A549 (cell line): ENCODE results near the gene SRRM4. TPM values are rescaled to one million over a fixed set of nuclear protein-coding genes. Genes with fewer than 3 reads are reported as not detected.
"Not testable (repeated sequence)": the region's sequence is repeated elsewhere in the genome, so short reads cannot be mapped to it uniquely, and the experiment has no call there.

Experiments
- ATAC-seq, 2 experiments: fragments of 200-7000 bp in 1 of 2; fragments of >200 bp in 1 of 2; cut with Nextera tagmentation in 1 of 2; cut with Tn5 transposase in 1 of 2; 3 replicates each; pipeline versions ENCODE4 v1.8.0 to v1.9.1; 2018 to 2020; ENCODE audit warnings: mild to moderate bottlenecking in 1 of 2, moderate library complexity in 1 of 2
- CTCF ChIA-PET: fragments of 300-600 bp; sonication (Branson Sonifier 250); formaldehyde crosslinking; extraction: SDS; loops from one replicate; lab custom pipeline; 2021; ENCODE audit warnings: antibody characterized with exemption, inconsistent platforms; lab: Yijun Ruan, JAX
- POLR2A ChIA-PET: fragments of 350-600 bp; formaldehyde crosslinking; extraction: SDS; loops from one replicate; lab custom pipeline; 2021; ENCODE audit warnings: antibody characterized with exemption, inconsistent platforms; lab: Yijun Ruan, JAX
- DNase-seq, 2 experiments: peaks; one replicate each; pipeline versions ENCODE4 v3.0.0 to v3.0.0-alpha.2; 2011 to 2016; ENCODE audit warnings: low read depth in 1 of 2, low spot score in 1 of 2
- FAIRE-seq: peaks from 2 replicates; lab custom pipeline; 2011; peaks lifted over from hg19 to GRCh38; lab: Jason Lieb, UNC
- H3K27ac ChIP-seq, 2 experiments: fragments of >200 bp; sonication (Bioruptor Twin); formaldehyde crosslinking; 3 replicates each; pipeline ENCODE4 v1.5.1; 2016 to 2017
- H3K4me1 ChIP-seq: fragments of >200 bp; sonication (Bioruptor Twin); formaldehyde crosslinking; 3 replicates; pipeline ENCODE4 v1.6.1; 2016
- H3K4me2 ChIP-seq: fragments of >200 bp; sonication (Bioruptor Twin); formaldehyde crosslinking; 3 replicates; pipeline ENCODE4 v1.6.1; 2016
- H3K4me3 ChIP-seq: fragments of >200 bp; sonication (Bioruptor Twin); formaldehyde crosslinking; 3 replicates; pipeline ENCODE4 v1.5.1; 2016
- H3K9me3 ChIP-seq: fragments of >200 bp; sonication (Bioruptor Twin); formaldehyde crosslinking; 3 replicates; pipeline ENCODE4 v1.6.1; 2016
- CTCF ChIP-seq: fragments of >200 bp; sonication (Bioruptor Twin); formaldehyde crosslinking; IDR thresholded peaks from 3 replicates; pipeline ENCODE4 v1.5.1; 2016
- E2F6 ChIP-seq: IDR thresholded peaks from 2 replicates; pipeline ENCODE4 v1.6.1; 2012; ENCODE audit warnings: low read depth, borderline replicate concordance
- EHF ChIP-seq: fragments of 250-450 bp; sonication (Bioruptor Pico); IDR thresholded peaks from 2 replicates; pipeline ENCODE4 v1.5.0; 2020; ENCODE audit warnings: mild to moderate bottlenecking
- EHMT2 ChIP-seq: fragments of 200-600 bp; sonication (generic); IDR thresholded peaks from 2 replicates; pipeline ENCODE4 v1.6.1; 2016; ENCODE audit warnings: antibody characterized with exemption, low read depth, mild to moderate bottlenecking, moderate library complexity
- HDAC2 ChIP-seq: fragments of 200-600 bp; sonication (generic); IDR thresholded peaks from 2 replicates; pipeline ENCODE4 v1.6.1; 2016
- HMGXB4 ChIP-seq: fragments of 250-450 bp; sonication (Bioruptor Pico); IDR thresholded peaks from 2 replicates; pipeline ENCODE4 v1.5.0; 2021; ENCODE audit warnings: mild to moderate bottlenecking, moderate library complexity, borderline replicate concordance
- HOXB5 ChIP-seq: fragments of 250-450 bp; sonication (Bioruptor Pico); IDR thresholded peaks from 2 replicates; pipeline ENCODE4 v1.5.0; 2020; ENCODE audit warnings: mild to moderate bottlenecking, moderate library complexity
- JUNB ChIP-seq: fragments of >200 bp; sonication (Bioruptor Twin); formaldehyde crosslinking; IDR thresholded peaks from 2 replicates; pipeline ENCODE4 v1.6.1; 2016
- KDM1A ChIP-seq: fragments of 200-600 bp; sonication (generic); IDR thresholded peaks from 2 replicates; pipeline ENCODE4 v1.6.1; 2016; ENCODE audit warnings: low read depth, mild to moderate bottlenecking
- KDM5A ChIP-seq: fragments of 200-600 bp; sonication (generic); IDR thresholded peaks from 2 replicates; pipeline ENCODE4 v1.6.1; 2016; ENCODE audit warnings: antibody characterized with exemption, mild to moderate bottlenecking
- MAFK ChIP-seq: fragments of 450-650 bp; IDR thresholded peaks from 2 replicates; pipeline ENCODE4 v1.6.1; 2014; ENCODE audit not compliant: partially characterized antibody
- MYC ChIP-seq: IDR thresholded peaks from 2 replicates; pipeline ENCODE4 v1.6.1; 2012; ENCODE audit warnings: mild to moderate bottlenecking, inconsistent platforms, low read length, improper control_type of control experiment, borderline replicate concordance
- POLR2A ChIP-seq: IDR thresholded peaks from 2 replicates; pipeline ENCODE4 v1.6.1; 2012; ENCODE audit warnings: mild to moderate bottlenecking, low read length
- REST ChIP-seq: fragments of 200-600 bp; sonication (generic); IDR thresholded peaks from 2 replicates; pipeline ENCODE4 v1.6.1; 2016; ENCODE audit warnings: antibody characterized with exemption, mild to moderate bottlenecking, moderate library complexity
- RNF2 ChIP-seq: fragments of 200-600 bp; sonication (generic); IDR thresholded peaks from 2 replicates; pipeline ENCODE4 v1.6.1; 2016; ENCODE audit warnings: low read depth, mild to moderate bottlenecking, antibody characterized with exemption, moderate library complexity, borderline replicate concordance
- TFCP2L1 ChIP-seq: fragments of 250-450 bp; sonication (Bioruptor Pico); IDR thresholded peaks from 2 replicates; pipeline ENCODE4 v1.5.0; 2021; ENCODE audit warnings: mild to moderate bottlenecking
- ZNF302 ChIP-seq: fragments of 250-450 bp; sonication (Bioruptor Pico); IDR thresholded peaks from 2 replicates; pipeline ENCODE4 v1.9.0; 2021; ENCODE audit warnings: inconsistent platforms, mild to moderate bottlenecking, moderate library complexity
- WGBS: methylation state at CpG from one replicate; pipeline ENCODE4 v1.1.6; 2017; ENCODE audit errors: missing lambda C conversion rate; 5-methylcytosine and 5-hydroxymethylcytosine counted together
- polyA plus RNA-seq, 4 experiments: library from polyadenylated mRNA; depleted of rRNA in 3 of 4; stranded (reverse); fragments of >200 nt; fragmentation: RNase III in 1 of 4; extraction: RNeasy Plus Mini Kit Qiagen cat#74134 plus additional on column Dnase treatment in 1 of 4; gene quantifications; 2 replicates in 3 of 4; 3 replicates in 1 of 4; pipeline ENCODE4 v1.2.3, GENCODE V29; 2011 to 2017

The SRRM4 gene
- polyA plus RNA-seq, 2 of the 4 experiments (the other 2 are of a cell fraction), result not detected

GRCh38 chr12:119102274-119102673 is 120.9 kb downstream of the SRRM4 start:
- Histone ChIP-seq H3K9me3 (no peaks in the 10 kb centered on the region), H3K4me2 (no peak overlapping the region), H3K27ac (no peak overlapping the region), H3K4me1 (no peaks in the 10 kb centered on the region), H3K4me3 (no peak overlapping the region)
- FAIRE-seq (no peak), ATAC-seq (no peak), DNase-seq (no peak)
- WGBS, result 4% methylated on average over 4 of the region's 4 CpGs
- TF ChIP-seq KDM1A (no peak), HDAC2 (no peak), EHMT2 (no peak), RNF2 (no peak), CTCF (no peak), TFCP2L1 (no peak), ZNF302 (no peak), POLR2A (no peak), EHF (CRISPR knock-in tag) (no peak), HOXB5 (CRISPR knock-in tag) (no peak), HMGXB4 (CRISPR knock-in tag) (no peak), KDM5A (no peak), E2F6 (no peak), MYC (no peak), JUNB (no peak)
- CTCF ChIA-PET, result interaction anchor here (1.0 to 2.3 kb wide), 2 partner anchors 13 to 311 kb away, joined by 6 read pairs; no protein-coding TSS in a partner anchor
- POLR2A ChIA-PET, result no interaction called here

GRCh38 chr12:119102714-119103113 is 121.4 kb downstream of the SRRM4 start:
- no peaks in the 10 kb centered on the region for H3K9me3 ChIP-seq
- H3K4me2 ChIP-seq, result no peak overlapping the region
- ATAC-seq (no peak), DNase-seq (no peak), FAIRE-seq (no peak)
- H3K4me1 ChIP-seq, result no peaks in the 10 kb centered on the region
- WGBS, result 0% methylated on average over 1 of the region's 1 CpG
- POLR2A ChIA-PET, result no interaction called here
- TF ChIP-seq MAFK, result peak; percentile 80
- no peak for TF ChIP-seq REST
- TF ChIP-seq RNF2, result no peak
- CTCF ChIA-PET, result no interaction called here
- H3K27ac ChIP-seq, result no peak overlapping the region
- H3K4me3 ChIP-seq, result no peak overlapping the region

- H3K27ac ChIP-seq, H3K9me3 ChIP-seq, POLR2A ChIA-PET, DNase-seq, H3K4me3 ChIP-seq, H3K4me2 ChIP-seq, H3K4me1 ChIP-seq, FAIRE-seq, ATAC-seq: not testable (repeated sequence)
- WGBS, result 34% methylated on average over 4 of the region's 4 CpGs
- CTCF ChIA-PET, result interaction anchor here (0.9 kb wide), 1 partner anchor 308 kb away, joined by 4 read pairs; no protein-coding TSS in a partner anchor
Observed at GRCh38 chr12:119104969-119105368, 123.6 kb downstream of the SRRM4 start.
